Measurements from ENCODE around the gene CRIP1.

The CRIP1 gene

DNA sequence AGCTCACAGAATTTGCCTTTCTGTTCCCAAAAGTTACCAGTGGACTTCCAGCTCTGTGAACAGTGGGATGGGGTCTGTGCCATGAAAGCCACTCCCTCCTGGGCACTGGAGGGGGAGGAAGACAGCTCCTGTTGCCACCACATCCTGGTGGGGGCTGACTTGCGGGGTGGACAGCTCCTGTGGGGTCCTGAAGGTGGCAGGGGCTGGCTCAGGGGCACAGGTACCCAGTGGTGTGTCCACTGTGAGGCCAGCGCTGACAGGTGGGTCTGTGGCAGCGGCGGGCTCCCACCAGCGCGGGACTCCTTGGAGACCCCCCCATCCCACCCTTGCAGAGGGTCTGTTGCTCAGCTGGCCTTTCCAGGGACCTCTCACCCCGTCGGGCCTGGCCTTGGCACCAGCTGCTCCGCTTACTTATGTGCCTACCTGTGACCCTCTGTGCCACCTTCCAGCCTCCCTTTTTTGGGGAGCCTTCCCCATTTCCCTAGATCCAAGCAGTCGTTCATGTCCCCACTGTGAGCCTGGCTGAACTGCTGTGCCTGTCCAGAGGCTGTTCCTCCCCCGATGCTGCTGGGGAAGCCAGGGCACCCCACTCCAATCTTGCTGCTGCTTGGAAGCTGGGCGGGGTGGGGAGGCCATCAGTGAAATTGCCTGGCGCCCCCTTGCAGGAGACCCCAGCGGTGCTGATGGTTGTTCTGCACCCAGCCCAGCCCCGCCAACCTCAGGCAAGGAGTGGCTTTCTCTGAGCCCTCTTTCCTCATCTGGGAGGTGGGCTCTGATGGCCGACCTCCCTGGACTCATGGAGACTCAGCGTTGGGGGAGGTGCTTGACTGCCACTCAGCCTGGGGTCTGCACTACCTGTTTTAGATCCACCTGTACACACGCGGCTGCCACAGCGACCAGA, 6.5 kb downstream of the CRIP1 start:
- no peak for DNase-seq (ENCODE audit: low read depth)

DNA sequence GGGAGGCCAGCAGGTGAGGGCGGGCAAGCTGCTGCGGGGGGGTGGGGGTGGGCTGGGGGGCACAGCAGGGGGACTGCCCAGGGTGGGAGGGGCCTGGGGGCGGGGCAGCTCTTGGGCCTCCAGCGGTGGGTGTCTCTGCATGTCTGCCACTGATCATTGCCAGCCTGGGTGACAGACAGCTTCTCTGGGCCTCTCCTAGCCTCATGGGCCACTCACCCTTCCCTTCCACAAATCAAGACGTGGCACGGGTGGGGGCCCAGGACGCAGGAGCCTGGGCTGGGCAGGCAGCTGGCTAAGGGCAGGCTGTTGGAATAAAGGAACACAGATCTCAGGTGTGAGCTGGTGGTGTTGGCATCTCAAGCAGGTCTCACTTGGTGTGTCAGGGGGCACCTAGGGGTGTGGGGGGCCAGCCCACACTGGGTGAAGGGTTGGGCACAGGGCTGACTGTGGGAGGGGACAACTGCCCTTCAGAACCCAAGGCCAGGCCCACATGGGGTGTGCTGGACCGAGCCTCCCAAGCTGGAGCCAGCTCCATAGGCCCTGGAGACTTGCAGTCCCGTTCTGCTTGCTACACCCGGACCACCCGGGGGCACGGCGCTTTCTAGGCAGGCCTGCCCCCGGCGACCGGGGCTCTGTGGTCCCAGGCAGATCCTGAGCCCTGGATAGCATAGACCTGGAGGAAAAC, 7.4 kb downstream of the CRIP1 start:
- no peak for DNase-seq (ENCODE audit: low read depth)

DNA sequence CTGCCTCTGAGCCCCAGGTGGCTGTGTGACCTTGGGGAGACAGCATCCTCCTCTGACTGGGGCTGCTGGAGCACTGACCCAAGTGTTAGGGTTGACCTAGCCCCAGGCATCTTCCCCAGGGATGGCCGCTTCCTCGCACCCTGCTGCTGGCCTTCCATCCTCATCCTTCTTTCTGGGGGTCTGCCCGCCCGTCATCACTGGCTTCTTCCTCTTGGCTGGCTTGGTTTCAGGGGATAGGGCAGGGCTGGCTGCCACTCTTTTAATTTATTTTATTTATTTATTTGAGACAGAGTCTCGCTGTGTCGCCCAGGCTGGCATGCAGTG, 7.9 kb downstream of the CRIP1 start:
- no peak for DNase-seq (ENCODE audit: low read depth)

DNA sequence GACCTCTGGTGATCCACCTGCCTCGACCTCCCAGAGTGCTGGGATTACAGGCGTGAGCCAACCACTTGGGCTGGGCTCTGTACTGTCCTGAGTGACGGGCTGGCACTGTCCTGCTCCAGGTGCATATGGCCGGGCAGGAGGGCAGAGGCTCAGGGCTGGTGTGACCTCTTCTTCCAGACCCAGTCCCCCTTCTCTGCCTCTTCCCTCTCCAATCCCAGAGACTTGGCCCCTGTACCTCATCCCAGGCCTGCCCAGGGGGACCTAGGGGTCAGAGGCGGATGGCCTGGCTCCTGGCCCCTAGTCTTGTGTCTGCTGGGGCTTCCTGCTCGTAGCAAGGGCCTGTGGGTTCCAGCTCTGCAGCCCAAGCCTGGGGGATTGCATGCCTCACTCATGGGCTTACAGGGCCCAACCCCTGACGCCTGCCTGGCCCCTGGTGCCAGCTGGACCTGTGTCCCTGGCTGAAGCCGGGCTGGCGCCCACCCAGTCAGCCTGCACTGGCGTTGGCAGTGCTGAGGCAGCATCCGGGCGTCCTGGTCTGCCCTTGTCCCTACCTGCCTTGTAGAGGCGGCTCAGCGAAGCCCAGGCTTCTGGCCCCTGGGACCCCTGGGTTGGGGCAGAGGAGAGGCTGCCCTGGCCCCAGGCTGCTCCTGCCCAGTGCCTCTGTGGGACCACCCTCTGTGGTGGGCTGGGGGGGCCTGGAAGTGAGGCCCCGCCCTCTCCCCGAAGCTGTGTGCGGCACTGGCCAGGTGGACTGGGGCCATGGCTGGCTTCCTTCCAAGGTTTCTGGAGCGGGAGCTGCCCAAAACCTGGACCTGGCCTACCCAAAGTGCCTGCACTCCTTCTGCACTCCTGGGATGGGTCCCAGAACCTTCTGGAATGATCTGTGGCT, 8.7 kb downstream of the CRIP1 start:
- no peak for DNase-seq (ENCODE audit: low read depth)

- no peak for DNase-seq (ENCODE audit: low read depth)
Observed at GRCh38 chr14:105495990-105496830, 9.5 kb downstream of the CRIP1 start.

DNA sequence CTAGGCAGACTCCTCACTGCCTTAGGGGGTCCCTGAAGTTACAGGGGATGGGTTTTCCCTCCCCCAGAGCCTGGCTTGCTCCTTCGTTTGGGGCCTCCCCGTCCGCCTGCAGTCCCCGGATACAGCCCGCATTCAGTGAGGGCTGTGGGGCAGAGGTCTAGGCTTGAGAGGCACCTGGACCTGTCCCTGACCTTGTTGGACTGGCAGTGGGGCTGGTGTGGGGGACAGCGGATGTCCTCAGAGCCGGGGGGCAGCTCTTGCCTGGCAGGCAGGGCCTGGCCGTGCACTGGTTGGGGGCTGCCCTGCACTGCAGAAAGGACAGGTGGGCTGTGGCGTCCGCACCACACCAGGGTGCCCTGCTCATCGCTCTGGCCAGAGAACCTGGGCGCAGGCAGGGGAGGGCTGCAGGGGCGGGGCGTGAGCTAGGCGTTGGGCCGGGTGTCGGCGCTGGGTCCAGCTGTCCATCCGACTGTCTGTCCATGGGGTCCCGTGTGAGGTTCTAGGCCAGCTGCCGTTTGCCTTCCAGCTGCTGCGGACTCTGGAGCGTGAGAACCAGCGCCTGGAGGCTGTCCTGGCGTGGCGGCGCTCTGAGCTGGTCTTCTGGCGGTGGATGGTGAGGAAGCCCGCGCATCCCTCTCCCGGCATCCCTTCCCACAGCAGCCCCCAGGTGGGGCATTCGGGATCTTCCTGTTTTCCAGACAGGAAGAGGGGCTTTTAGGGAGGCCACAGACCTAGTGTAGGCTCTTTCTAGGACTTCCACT, 10.3 kb downstream of the CRIP1 start:
- no peak for DNase-seq (ENCODE audit: low read depth)

- DNase-seq (ENCODE audit: low read depth), result no peak
Observed at GRCh38 chr14:105497671-105498429, 11.2 kb downstream of the CRIP1 start.

DNA sequence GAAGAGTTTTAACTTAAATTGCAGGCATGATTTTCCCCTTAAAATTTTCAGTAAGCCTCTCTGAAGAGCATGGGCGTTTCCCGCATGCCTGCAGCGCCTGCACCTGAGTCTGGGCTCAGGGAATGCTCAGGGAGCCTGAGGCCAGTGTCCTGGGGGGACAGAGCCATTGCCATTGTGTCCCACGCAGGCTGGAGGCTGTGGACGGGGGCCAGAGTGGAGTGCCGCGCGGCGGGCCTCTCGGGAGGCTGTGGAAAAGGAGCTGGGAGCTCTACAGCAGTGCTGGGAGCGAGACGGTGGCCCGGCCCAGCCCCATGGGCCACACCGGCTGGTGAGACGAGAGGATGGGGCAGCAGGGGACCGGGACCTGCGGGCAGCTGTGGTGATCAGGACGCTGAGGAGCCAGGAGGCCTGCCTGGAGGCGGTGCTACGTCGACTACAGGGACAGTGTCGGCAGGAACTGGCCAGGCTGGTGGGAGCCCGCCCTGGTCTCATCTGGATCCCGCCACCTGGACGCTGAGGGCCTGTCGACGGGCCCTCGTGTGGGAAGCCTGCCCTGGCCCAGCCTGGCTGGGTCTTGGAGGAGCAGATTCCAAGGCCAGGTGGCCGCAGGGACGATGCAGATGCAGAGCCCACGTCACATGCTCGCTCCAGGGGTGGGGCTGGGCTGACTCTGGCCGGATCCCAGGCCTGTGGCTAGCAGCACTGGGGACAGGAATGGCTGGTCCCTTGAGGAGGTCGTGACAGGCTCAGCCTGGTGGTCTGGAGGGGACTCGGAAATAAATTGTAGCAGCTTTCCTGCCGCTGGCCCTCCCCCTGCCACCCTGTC, 12.0 kb downstream of the CRIP1 start:
- no peak for DNase-seq (ENCODE audit: low read depth)

DNA sequence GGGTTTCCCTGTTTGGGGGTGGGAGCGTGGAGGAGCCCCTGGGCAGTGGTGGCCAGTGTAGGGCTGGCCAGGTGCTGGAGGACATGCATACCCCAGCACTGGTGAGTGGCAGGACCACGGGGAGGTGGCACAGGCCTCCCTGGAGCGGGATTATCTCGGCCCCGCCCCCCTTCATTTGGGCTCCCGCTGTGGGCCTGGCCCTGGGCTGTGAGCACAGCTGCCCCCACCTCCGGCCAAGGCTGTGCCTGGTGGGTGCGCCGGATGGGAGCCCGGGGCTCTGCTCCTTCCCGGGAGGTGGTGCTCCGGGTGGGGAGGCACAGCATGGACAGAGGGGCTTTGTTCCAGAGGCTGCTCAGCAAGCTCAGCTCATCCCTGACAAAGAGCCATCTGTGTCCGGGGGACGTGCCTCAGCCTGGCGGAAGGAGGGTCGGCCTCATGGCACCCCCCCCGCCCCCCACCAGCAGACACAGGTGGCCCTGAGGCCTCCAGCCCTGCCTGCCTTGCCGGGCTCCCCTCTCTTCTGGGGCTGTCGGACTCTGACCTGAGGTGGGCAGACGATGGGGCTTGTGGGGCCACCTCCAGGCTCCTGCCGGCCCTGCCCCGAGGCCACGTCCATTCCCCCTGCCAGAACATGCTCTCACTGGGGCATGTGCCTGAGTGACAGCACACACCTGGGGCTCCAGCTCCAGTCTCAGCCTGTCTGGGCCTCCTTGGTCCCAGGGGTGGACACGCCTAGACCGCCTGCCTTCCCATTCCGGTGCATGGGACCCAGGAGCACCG, 12.8 kb downstream of the CRIP1 start:
- no peak for DNase-seq (ENCODE audit: low read depth)

- DNase-seq (ENCODE audit: low read depth), result no peak
Observed at GRCh38 chr14:105500036-105500725, 13.5 kb downstream of the CRIP1 start.

- DNase-seq (ENCODE audit: low read depth), result no peak
Observed at GRCh38 chr14:105500726-105501101, 14.0 kb downstream of the CRIP1 start.

DNA sequence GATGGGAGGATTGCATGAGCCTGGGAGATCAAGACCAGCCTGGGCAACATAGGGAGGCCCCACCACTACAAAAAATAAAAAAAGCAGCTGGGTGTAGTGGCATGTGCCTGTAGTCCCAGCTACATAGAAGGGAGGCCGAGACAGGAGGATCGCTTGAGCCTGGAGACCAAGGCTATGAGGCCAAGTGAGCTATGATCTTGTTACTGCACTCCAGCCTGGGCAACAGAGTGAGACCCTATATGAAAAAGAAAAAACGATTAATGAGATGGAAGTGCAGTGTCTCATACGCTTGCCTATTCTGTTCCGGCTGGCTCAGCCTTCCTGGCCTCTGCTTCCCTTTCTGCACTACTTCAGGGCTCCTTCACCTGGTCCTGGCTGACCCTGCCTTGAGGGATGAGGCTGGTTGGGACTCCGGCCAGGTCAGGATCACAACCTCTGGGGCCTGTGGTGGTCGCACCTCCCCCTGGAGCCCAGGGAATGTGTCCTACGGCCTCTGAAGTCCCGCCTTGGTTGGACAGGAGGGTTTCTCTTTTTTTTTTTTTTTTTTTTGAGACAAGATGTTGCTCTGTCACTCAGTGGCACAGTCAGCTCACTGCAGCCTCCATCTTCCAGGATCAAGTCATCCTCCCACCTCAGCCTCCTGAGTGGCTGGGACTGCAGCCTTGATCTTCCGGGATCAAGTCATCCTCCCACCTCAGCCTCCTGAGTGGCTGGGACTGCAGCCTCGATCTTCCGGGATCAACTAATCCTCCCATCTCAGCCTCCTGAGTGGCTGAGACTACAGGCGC, 15.0 kb downstream of the CRIP1 start:
- DNase-seq (ENCODE audit: low read depth), result no peak

- no peak for DNase-seq (ENCODE audit: low read depth)
Observed at GRCh38 chr14:105502446-105503295, 16.0 kb downstream of the CRIP1 start.

DNA sequence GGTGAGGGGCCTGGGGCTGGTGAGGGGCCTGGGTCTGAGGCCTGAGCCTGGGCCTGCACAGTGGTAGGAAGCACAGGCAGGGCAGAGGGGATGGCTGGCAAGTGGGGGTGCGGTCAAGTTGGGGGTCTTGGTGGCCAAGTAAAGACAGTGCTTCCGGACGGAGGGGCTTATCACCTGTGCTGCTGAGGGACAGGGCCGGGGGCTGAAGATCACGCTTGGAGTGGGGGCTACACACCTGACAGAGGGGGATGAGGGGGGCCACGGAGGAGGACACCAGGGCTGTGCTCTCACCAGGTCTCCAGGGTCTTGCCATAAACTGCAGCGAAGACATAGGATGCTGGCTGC, 16.6 kb downstream of the CRIP1 start:
- DNase-seq (ENCODE audit: low read depth), result no peak

- no peak for DNase-seq (ENCODE audit: low read depth)
Observed at GRCh38 chr14:105503935-105504692, 17.4 kb downstream of the CRIP1 start.

Measured in T follicular helper cell (primary cell).